MM.1S (cell line): ENCODE results near the gene PTPRO.

Source experiments
- DNase-seq: peaks from one replicate; pipeline ENCODE4 v3.0.0-alpha.2; 2015
- H2AFZ ChIP-seq: fragments of 300-600 bp; sonication (generic); 2 replicates; pipeline ENCODE4 v1.6.0; 2016; ENCODE audit warnings: antibody characterized with exemption, low read length
- H3F3A ChIP-seq: fragments of 300-600 bp; sonication (generic); 2 replicates; pipeline ENCODE4 v1.6.1; 2016; ENCODE audit warnings: mild to moderate bottlenecking, antibody characterized with exemption, low read length, moderate library complexity, mixed read lengths; ENCODE audit not compliant: insufficient read depth
- H3K27ac ChIP-seq: fragments of 300-600 bp; sonication (generic); 2 replicates; pipeline ENCODE4 v1.5.1; 2016; ENCODE audit warnings: mild to moderate bottlenecking, low read length
- H3K27me3 ChIP-seq: fragments of 300-600 bp; sonication (generic); replicated peaks from 2 replicates; pipeline ENCODE4 v1.6.0; 2016; ENCODE audit warnings: low read length; ENCODE audit not compliant: insufficient read depth
- H3K36me3 ChIP-seq: fragments of 300-600 bp; sonication (generic); replicated peaks from 2 replicates; pipeline ENCODE4 v1.6.1; 2016; ENCODE audit warnings: mild to moderate bottlenecking, low read length, mixed read lengths; ENCODE audit not compliant: insufficient read depth
- H3K4me1 ChIP-seq: fragments of 300-600 bp; sonication (generic); 2 replicates; pipeline ENCODE4 v1.6.1; 2016; ENCODE audit warnings: low read length, mixed read lengths
- H3K4me2 ChIP-seq: fragments of 300-600 bp; sonication (generic); 2 replicates; pipeline ENCODE4 v1.6.0; 2016; ENCODE audit warnings: low read depth, low read length
- H3K4me3 ChIP-seq: fragments of 300-600 bp; sonication (generic); 2 replicates; pipeline ENCODE4 v1.5.1; 2016; ENCODE audit warnings: low read length, mixed read lengths
- H3K79me2 ChIP-seq: fragments of 300-600 bp; sonication (generic); 2 replicates; pipeline ENCODE4 v1.6.1; 2016; ENCODE audit warnings: mixed run types, low read length, mixed read lengths
- H3K9ac ChIP-seq: fragments of 300-600 bp; sonication (generic); 2 replicates; pipeline ENCODE4 v1.6.1; 2016; ENCODE audit warnings: low read length, mixed read lengths
- H3K9me2 ChIP-seq: fragments of 300-600 bp; sonication (generic); replicated peaks from 2 replicates; pipeline ENCODE4 v1.6.1; 2016; ENCODE audit warnings: mild to moderate bottlenecking, low read length, mixed read lengths; ENCODE audit not compliant: insufficient read depth
- H3K9me3 ChIP-seq: fragments of 300-600 bp; sonication (generic); replicated peaks from 2 replicates; pipeline ENCODE4 v1.6.1; 2016; ENCODE audit warnings: mild to moderate bottlenecking, low read length, mixed read lengths; ENCODE audit not compliant: insufficient read depth
- H4K20me1 ChIP-seq: fragments of 300-600 bp; sonication (generic); 2 replicates; pipeline ENCODE4 v1.6.1; 2016; ENCODE audit warnings: mild to moderate bottlenecking, low read length, moderate library complexity, mixed read lengths; ENCODE audit not compliant: insufficient read depth
- EZH2 ChIP-seq: fragments of 300-600 bp; sonication (generic); optimal IDR thresholded peaks from 2 replicates; pipeline ENCODE3; 2017; ENCODE audit warnings: low read depth, mild to moderate bottlenecking, antibody characterized with exemption, low read length, mixed read lengths
- EZH2phosphoT487 ChIP-seq: fragments of 300-600 bp; sonication (generic); IDR thresholded peaks from 2 replicates; pipeline ENCODE4 v1.6.1; 2018; ENCODE audit warnings: antibody characterized with exemption, low read length
- TF ChIP-seq, protein P1 (sequence below): fragments of 300-600 bp; sonication (generic); IDR thresholded peaks from 2 replicates; pipeline ENCODE4 v1.5.1; 2016; ENCODE audit warnings: antibody characterized with exemption, low read length, mixed read lengths

The PTPRO gene

DNA sequence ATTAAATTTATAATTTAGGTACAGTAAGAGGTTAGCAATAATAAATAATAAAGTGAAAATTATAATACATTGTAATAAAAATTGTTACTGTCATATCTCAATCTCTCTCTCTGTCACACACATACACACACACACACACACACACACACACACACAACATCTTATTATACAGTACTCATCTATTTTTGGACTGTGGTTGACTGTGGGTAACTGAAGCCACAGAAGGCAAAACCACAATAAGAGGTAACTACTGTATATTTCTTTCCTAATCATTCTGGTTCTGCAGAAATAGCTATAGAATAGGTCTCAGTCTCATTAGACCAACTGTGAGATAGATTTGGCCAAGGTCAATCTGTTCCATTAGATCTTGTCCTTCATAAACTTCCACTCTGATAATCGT lies 33.1 kb upstream of the PTPRO start:
- no peaks in the 10 kb centered on the region for H4K20me1 ChIP-seq
- H3K79me2 ChIP-seq, result no peaks in the 10 kb centered on the region
- no peaks in the 10 kb centered on the region for H3F3A ChIP-seq
- peak overlapping the region; percentile 38 for H3K4me2 ChIP-seq
- TF ChIP-seq, protein P1, sequence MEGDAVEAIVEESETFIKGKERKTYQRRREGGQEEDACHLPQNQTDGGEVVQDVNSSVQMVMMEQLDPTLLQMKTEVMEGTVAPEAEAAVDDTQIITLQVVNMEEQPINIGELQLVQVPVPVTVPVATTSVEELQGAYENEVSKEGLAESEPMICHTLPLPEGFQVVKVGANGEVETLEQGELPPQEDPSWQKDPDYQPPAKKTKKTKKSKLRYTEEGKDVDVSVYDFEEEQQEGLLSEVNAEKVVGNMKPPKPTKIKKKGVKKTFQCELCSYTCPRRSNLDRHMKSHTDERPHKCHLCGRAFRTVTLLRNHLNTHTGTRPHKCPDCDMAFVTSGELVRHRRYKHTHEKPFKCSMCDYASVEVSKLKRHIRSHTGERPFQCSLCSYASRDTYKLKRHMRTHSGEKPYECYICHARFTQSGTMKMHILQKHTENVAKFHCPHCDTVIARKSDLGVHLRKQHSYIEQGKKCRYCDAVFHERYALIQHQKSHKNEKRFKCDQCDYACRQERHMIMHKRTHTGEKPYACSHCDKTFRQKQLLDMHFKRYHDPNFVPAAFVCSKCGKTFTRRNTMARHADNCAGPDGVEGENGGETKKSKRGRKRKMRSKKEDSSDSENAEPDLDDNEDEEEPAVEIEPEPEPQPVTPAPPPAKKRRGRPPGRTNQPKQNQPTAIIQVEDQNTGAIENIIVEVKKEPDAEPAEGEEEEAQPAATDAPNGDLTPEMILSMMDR, result no peak
- TF ChIP-seq EZH2phosphoT487 (no peak), EZH2 (no peak)
- H3K36me3 ChIP-seq, result no peaks in the 10 kb centered on the region
- no peaks in the 10 kb centered on the region for H3K9me3 ChIP-seq
- no peak overlapping the region for H3K9ac ChIP-seq
- no peaks in the 10 kb centered on the region for H3K27me3 ChIP-seq
- no peak overlapping the region for H3K27ac ChIP-seq
- peaks cover 6% of the 10 kb centered on the region for H3K4me1 ChIP-seq
- no peaks in the 10 kb centered on the region for H3K9me2 ChIP-seq
- no peak overlapping the region for H3K4me3 ChIP-seq
- DNase-seq, result peak; percentile 93
- no peak overlapping the region for H2AFZ ChIP-seq

DNA sequence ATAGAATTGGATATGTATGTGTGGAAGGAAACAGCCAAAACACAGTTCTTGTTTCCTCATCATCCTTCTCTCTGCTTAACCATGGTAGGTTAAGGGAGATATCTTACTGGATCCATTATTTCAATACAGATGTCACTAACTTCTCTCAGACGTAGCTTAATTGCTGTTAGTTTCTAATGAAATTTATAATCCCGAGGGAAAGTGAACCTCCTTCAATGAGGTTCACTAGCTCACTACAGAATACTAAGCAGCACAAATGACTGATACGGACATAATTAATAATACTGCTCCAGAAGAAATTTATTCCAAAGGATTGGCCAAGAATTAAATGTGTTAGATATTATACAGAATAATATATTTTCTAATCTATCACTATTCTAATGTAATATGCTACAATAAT lies 28.6 kb upstream of the PTPRO start:
- H4K20me1 ChIP-seq, result no peaks in the 10 kb centered on the region
- no peak overlapping the region for H3K27ac ChIP-seq
- no peak overlapping the region for H3K4me3 ChIP-seq
- no peaks in the 10 kb centered on the region for H3K36me3 ChIP-seq
- no peak overlapping the region for H3K4me2 ChIP-seq
- no peaks in the 10 kb centered on the region for H3K9me2 ChIP-seq
- peaks cover 6% of the 10 kb centered on the region for H3K4me1 ChIP-seq
- TF ChIP-seq EZH2 (no peak), EZH2phosphoT487 (no peak)
- TF ChIP-seq, protein P1, result no peak
- H3K27me3 ChIP-seq, result no peaks in the 10 kb centered on the region
- no peaks in the 10 kb centered on the region for H3K9me3 ChIP-seq
- DNase-seq, result no peak
- no peak overlapping the region for H3K9ac ChIP-seq
- no peaks in the 10 kb centered on the region for H3F3A ChIP-seq
- H2AFZ ChIP-seq, result no peak overlapping the region
- H3K79me2 ChIP-seq, result no peaks in the 10 kb centered on the region

DNA sequence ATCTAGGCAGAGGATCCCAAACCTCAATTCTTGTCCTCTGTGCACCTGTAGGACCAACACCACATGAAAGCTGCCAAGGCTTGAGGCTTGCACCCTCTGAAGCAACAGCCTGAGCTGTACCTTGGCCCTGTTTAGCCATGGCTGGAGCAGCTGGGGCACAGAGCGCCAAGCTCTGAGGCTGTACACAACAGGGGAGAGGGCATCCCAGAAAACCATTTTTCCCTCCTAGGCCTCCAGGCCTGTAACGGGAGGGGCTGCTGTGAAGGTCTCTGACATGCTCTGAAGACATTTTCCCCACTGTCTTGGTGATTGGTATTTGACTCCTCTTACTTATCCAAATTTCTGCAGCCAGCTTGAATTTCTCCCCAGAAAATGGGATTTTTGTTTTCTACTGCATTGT lies 22.4 kb upstream of the PTPRO start:
- Histone ChIP-seq H3K4me2 (no peak overlapping the region), H3F3A (no peaks in the 10 kb centered on the region), H3K9ac (no peak overlapping the region), H3K27ac (no peak overlapping the region), H2AFZ (no peak overlapping the region), H3K4me1 (no peaks in the 10 kb centered on the region), H3K36me3 (no peaks in the 10 kb centered on the region), H3K9me2 (no peaks in the 10 kb centered on the region), H3K9me3 (no peaks in the 10 kb centered on the region), H3K4me3 (no peak overlapping the region), H4K20me1 (no peaks in the 10 kb centered on the region), H3K27me3 (no peaks in the 10 kb centered on the region), H3K79me2 (no peaks in the 10 kb centered on the region)
- no peak for TF ChIP-seq EZH2phosphoT487
- no peak for TF ChIP-seq EZH2
- TF ChIP-seq, protein P1, result no peak
- no peak for DNase-seq
